A549 (cell line): ENCODE results near the gene PACSIN1.

Experiments
- BHLHE40 ChIP-seq: IDR thresholded peaks from 2 replicates; pipeline ENCODE4 v1.6.1; 2012; ENCODE audit warnings: low read depth, low read length, inconsistent platforms
- EP300 ChIP-seq, 2 experiments: fragments of >200 bp; sonication (Bioruptor Twin); formaldehyde crosslinking; IDR thresholded peaks; 2 replicates in 1 of 2; 3 replicates in 1 of 2; pipeline ENCODE4 v1.6.1; 2016 to 2017
- FOSL2 ChIP-seq, 2 experiments: fragments of 450-650 bp in 1 of 2; fragments of >200 bp in 1 of 2; sonication (Bioruptor Twin) in 1 of 2; formaldehyde crosslinking; IDR thresholded peaks; 2 replicates each; pipeline versions ENCODE4 v1.5.0 to v1.6.1; 2016 to 2020; ENCODE audit warnings: mild to moderate bottlenecking in 1 of 2, moderate library complexity in 1 of 2
- POLR2AphosphoS2 ChIP-seq: conservative IDR thresholded peaks from 2 replicates; pipeline ENCODE4 v1.6.1; 2012; ENCODE audit warnings: low read length, improper control_type of control experiment, inconsistent platforms
- RAD21 ChIP-seq, 2 experiments: fragments of >200 bp in 1 of 2; sonication (Bioruptor Twin) in 1 of 2; formaldehyde crosslinking in 1 of 2; IDR thresholded peaks in 1 of 2; conservative IDR thresholded peaks in 1 of 2; 2 replicates in 1 of 2; 3 replicates in 1 of 2; pipeline ENCODE4 v1.6.1; 2012 to 2018; ENCODE audit warnings: inconsistent platforms in 1 of 2
- RCOR1 ChIP-seq: fragments of 150-350 bp; IDR thresholded peaks from 2 replicates; pipeline ENCODE4 v1.6.1; 2014; ENCODE audit warnings: antibody characterized with exemption, low read length, low read depth
- TF ChIP-seq, protein P1 (sequence below): fragments of >200 bp; sonication (Bioruptor Twin); formaldehyde crosslinking; IDR thresholded peaks from 3 replicates; pipeline ENCODE4 v1.6.1; 2016
- TF ChIP-seq, protein P2 (sequence below): fragments of >200 bp; sonication (Bioruptor Twin); formaldehyde crosslinking; IDR thresholded peaks from 3 replicates; pipeline ENCODE4 v1.5.1; 2016

DNA sequence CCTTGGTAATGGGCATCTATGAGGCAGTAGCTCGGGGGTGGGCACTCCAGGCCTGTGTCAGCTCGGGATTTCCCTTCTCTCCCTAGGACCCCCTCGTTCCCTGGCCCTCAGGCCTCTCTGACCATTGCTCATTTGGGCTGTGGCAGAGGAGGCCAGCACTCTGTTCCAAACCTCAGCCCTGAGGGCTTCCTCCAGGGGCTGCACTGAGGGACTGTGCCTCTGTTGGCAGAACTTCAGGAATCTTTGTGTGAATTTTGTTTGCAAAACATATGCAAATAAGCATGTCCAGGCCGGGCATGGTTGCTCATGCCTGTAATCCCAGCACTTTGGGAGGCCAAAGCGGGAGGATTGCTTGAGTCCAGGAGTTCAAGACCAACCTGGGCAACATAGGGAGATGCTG lies 11.0 kb downstream of the PACSIN1 start:
- TF ChIP-seq BHLHE40 = no peak
- TF ChIP-seq RAD21 (conservative IDR thresholded peaks at IDR 0.05 in 1 of 2, IDR thresholded peaks at IDR 0.05 in 1 of 2) = no peak
- no peak for TF ChIP-seq RCOR1
- TF ChIP-seq, protein P1, sequence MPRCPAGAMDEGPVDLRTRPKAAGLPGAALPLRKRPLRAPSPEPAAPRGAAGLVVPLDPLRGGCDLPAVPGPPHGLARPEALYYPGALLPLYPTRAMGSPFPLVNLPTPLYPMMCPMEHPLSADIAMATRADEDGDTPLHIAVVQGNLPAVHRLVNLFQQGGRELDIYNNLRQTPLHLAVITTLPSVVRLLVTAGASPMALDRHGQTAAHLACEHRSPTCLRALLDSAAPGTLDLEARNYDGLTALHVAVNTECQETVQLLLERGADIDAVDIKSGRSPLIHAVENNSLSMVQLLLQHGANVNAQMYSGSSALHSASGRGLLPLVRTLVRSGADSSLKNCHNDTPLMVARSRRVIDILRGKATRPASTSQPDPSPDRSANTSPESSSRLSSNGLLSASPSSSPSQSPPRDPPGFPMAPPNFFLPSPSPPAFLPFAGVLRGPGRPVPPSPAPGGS = no peak
- TF ChIP-seq POLR2AphosphoS2 = no peak
- TF ChIP-seq EP300 (IDR thresholded peaks at IDR 0.05) = no peak
- no peak for TF ChIP-seq FOSL2 (IDR thresholded peaks at IDR 0.05)
- no peak for TF ChIP-seq FOSL2 (CRISPR knock-in tag; IDR thresholded peaks at IDR 0.05)
- TF ChIP-seq, protein P2, sequence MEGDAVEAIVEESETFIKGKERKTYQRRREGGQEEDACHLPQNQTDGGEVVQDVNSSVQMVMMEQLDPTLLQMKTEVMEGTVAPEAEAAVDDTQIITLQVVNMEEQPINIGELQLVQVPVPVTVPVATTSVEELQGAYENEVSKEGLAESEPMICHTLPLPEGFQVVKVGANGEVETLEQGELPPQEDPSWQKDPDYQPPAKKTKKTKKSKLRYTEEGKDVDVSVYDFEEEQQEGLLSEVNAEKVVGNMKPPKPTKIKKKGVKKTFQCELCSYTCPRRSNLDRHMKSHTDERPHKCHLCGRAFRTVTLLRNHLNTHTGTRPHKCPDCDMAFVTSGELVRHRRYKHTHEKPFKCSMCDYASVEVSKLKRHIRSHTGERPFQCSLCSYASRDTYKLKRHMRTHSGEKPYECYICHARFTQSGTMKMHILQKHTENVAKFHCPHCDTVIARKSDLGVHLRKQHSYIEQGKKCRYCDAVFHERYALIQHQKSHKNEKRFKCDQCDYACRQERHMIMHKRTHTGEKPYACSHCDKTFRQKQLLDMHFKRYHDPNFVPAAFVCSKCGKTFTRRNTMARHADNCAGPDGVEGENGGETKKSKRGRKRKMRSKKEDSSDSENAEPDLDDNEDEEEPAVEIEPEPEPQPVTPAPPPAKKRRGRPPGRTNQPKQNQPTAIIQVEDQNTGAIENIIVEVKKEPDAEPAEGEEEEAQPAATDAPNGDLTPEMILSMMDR = no peak
